Prostate gland (tissue), 2 donors: ENCODE measurements around the gene WDR73.

ENCODE experiments used
- CTCF ChIP-seq, 4 experiments: fragments of 200-600 bp in 2 of 4; fragments of 450-650 bp in 2 of 4; sonication (generic) in 2 of 4; IDR thresholded peaks; 1 replicate in 3 of 4; 2 replicates in 1 of 4; pipeline ENCODE4 v1.5.1; 2016 to 2019; ENCODE audit warnings: antibody characterized with exemption in 4 of 4, mild to moderate bottlenecking in 2 of 4, moderate library complexity in 2 of 4
- POLR2A ChIP-seq: fragments of 450-650 bp; IDR thresholded peaks from one replicate; pipeline ENCODE4 v1.6.1; 2016; ENCODE audit warnings: antibody characterized with exemption, mild to moderate bottlenecking
- POLR2AphosphoS5 ChIP-seq: sonication (generic); formaldehyde crosslinking; IDR thresholded peaks from one replicate; pipeline ENCODE4 v1.6.1; 2017; ENCODE audit warnings: antibody characterized with exemption

- TF ChIP-seq CTCF (IDR thresholded peaks at IDR 0.05): no peak
- no peak for TF ChIP-seq POLR2A
- TF ChIP-seq POLR2AphosphoS5: no peak
Observed at GRCh38 chr15:84657748-84658079, 3.6 kb upstream of the WDR73 start.
